HepG2 (cell line): ENCODE results near the gene GPBAR1. TPM values are rescaled to one million over a fixed set of nuclear protein-coding genes. Genes with fewer than 3 reads are reported as not detected.

Experiments used
- IKZF4 ChIP-seq: sonication (generic); formaldehyde crosslinking; IDR thresholded peaks from 2 replicates; pipeline ENCODE4 v1.5.1; 2020; ENCODE audit warnings: borderline replicate concordance, mild to moderate bottlenecking, low read depth, missing genetic modification reagents; ENCODE audit errors: not compliant biosample characterization
- MBNL3 ChIP-seq: fragments of 250-450 bp; sonication (Bioruptor Pico); conservative IDR thresholded peaks from 2 replicates; pipeline ENCODE4 v1.8.0; 2022; ENCODE audit warnings: mild to moderate bottlenecking, inconsistent platforms
- PAWR ChIP-seq: sonication (generic); formaldehyde crosslinking; IDR thresholded peaks from 2 replicates; pipeline ENCODE4 v1.4.0; 2020; ENCODE audit warnings: missing genetic modification reagents, mild to moderate bottlenecking, borderline replicate concordance
- PREB ChIP-seq: sonication (generic); formaldehyde crosslinking; IDR thresholded peaks from 2 replicates; pipeline ENCODE4 v1.4.0; 2020; ENCODE audit warnings: missing genetic modification reagents
- XRCC5 ChIP-seq: fragments of 200-400 bp; formaldehyde crosslinking; optimal IDR thresholded peaks from 2 replicates; pipeline ENCODE3; 2017; ENCODE audit warnings: mild to moderate bottlenecking, low read length
- ZEB1 ChIP-seq: IDR thresholded peaks from 2 replicates; pipeline ENCODE4 v1.6.1; 2012; ENCODE audit warnings: mild to moderate bottlenecking, low read depth, inconsistent platforms; ENCODE audit not compliant: insufficient replicate concordance
- polyA plus RNA-seq, 8 experiments: library from polyadenylated mRNA; depleted of rRNA in 3 of 8; stranded (reverse) in 7 of 8; unstranded in 1 of 8; fragments of >200 nt; fragmentation: Illumina TruSeq in 4 of 8; extraction: Trizol in 4 of 8; gene quantifications; 2 replicates each; pipeline versions ENCODE4 v1.2.1 to v1.2.3, GENCODE V29; 2011 to 2016; ENCODE audit warnings: low read depth in 4 of 8, missing spikeins in 1 of 8, mixed read lengths in 1 of 8; ENCODE audit not compliant: insufficient read depth in 1 of 8
- total RNA-seq, 5 experiments: library from RNA; depleted of rRNA; stranded (reverse); fragments of >200 nt; fragmentation: Illumina TruSeq; extraction: Trizol; gene quantifications; 2 replicates each; pipeline ENCODE4 v1.2.3, GENCODE V29; 2016; ENCODE audit warnings: low read depth in 1 of 5
- TF ChIP-seq, protein P1 (sequence below), 2 experiments: fragments of 450-650 bp in 1 of 2; sonication (generic) in 1 of 2; formaldehyde crosslinking in 1 of 2; IDR thresholded peaks; 2 replicates each; pipeline versions ENCODE4 v1.6.1 to v1.8.0; 2016 to 2022; ENCODE audit warnings: antibody characterized with exemption in 1 of 2, mild to moderate bottlenecking in 1 of 2, missing genetic modification reagents in 1 of 2
- TF ChIP-seq, protein P2 (sequence below): sonication (generic); formaldehyde crosslinking; IDR thresholded peaks from 2 replicates; pipeline ENCODE4 v1.4.0; 2020; ENCODE audit warnings: mild to moderate bottlenecking, missing genetic modification reagents

Gene GPBAR1
- total and polyA plus RNA-seq, 2 of the 13 experiments (the other 11 are each of a cell fraction or from before 2014, with no cell fraction given) = 0.05 to 0.09 TPM

DNA sequence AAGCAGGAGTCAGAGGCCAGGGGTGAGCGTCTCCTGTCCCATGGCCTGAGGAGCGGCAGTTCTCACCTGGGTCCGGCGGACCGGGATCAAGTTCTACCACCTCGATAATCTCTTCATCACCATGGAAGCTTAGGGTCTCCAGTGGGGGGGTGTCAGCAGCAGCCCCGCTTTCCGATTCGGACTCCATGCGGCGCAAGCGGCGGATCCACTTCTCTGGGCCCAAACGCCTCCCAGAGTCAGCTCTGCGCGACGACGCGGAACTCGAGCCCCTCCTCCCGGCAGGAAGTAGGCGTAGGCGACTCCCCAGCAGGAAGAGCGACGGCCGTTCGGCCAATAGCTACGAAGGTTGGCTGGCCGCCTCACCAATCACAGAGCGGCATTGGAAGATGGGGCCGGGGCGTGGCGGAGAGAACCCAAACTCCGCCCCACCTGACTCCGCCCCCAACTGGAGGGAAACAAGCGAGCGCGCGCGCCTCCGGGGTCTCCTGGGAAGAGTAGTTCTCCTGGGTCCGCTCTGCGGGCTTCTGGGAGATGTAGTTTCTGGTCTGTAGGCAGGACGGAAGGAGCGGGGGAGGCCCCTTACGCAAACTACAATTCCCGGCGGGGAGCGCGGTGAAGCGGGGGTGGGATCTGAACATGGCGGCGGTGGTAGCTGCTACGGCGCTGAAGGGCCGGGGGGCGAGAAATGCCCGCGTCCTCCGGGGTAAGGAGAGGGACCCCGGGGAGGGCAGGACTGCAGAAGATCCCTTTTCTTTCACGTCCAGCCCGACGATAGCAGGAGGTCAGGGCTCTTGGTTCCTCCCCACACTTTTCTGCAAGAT lies 9.3 kb downstream of the GPBAR1 start, which contains the start of the genes AAMP and PNKD (continued):
- TF ChIP-seq, protein P1, sequence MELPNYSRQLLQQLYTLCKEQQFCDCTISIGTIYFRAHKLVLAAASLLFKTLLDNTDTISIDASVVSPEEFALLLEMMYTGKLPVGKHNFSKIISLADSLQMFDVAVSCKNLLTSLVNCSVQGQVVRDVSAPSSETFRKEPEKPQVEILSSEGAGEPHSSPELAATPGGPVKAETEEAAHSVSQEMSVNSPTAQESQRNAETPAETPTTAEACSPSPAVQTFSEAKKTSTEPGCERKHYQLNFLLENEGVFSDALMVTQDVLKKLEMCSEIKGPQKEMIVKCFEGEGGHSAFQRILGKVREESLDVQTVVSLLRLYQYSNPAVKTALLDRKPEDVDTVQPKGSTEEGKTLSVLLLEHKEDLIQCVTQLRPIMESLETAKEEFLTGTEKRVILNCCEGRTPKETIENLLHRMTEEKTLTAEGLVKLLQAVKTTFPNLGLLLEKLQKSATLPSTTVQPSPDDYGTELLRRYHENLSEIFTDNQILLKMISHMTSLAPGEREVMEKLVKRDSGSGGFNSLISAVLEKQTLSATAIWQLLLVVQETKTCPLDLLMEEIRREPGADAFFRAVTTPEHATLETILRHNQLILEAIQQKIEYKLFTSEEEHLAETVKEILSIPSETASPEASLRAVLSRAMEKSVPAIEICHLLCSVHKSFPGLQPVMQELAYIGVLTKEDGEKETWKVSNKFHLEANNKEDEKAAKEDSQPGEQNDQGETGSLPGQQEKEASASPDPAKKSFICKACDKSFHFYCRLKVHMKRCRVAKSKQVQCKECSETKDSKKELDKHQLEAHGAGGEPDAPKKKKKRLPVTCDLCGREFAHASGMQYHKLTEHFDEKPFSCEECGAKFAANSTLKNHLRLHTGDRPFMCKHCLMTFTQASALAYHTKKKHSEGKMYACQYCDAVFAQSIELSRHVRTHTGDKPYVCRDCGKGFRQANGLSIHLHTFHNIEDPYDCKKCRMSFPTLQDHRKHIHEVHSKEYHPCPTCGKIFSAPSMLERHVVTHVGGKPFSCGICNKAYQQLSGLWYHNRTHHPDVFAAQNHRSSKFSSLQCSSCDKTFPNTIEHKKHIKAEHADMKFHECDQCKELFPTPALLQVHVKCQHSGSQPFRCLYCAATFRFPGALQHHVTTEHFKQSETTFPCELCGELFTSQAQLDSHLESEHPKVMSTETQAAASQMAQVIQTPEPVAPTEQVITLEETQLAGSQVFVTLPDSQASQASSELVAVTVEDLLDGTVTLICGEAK (IDR thresholded peaks at IDR 0.05) = no peak
- TF ChIP-seq, protein P1 (CRISPR knock-in tag; IDR thresholded peaks at IDR 0.05) = peak; percentile 74; the same call in 1 of the 2 replicates
- TF ChIP-seq XRCC5 (peak; percentile 97), IKZF4 (CRISPR knock-in tag) (peak; percentile 9), MBNL3 (CRISPR knock-in tag) (no peak), PAWR (no peak), PREB (CRISPR knock-in tag) (0 out of 2 replicates have a peak, but pooled peaks have one; percentile 49), ZEB1 (peak; percentile 47)
- TF ChIP-seq, protein P2, sequence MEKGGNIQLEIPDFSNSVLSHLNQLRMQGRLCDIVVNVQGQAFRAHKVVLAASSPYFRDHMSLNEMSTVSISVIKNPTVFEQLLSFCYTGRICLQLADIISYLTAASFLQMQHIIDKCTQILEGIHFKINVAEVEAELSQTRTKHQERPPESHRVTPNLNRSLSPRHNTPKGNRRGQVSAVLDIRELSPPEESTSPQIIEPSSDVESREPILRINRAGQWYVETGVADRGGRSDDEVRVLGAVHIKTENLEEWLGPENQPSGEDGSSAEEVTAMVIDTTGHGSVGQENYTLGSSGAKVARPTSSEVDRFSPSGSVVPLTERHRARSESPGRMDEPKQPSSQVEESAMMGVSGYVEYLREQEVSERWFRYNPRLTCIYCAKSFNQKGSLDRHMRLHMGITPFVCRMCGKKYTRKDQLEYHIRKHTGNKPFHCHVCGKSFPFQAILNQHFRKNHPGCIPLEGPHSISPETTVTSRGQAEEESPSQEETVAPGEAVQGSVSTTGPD (CRISPR knock-in tag) = no peak
